ENCODE measurements around the gene DUS2.
"Not testable (repeated sequence)": the region's sequence is repeated elsewhere in the genome, so short reads cannot be mapped to it uniquely, and the experiment has no call there.

Gene DUS2

GRCh38 chr16:67998779-67999688, 24.1 kb upstream of the DUS2 start, which contains the start of gene DPEP2:
Gene DPEP2 (minus strand): TSS chr16:67999484. CDS start chr16:67993212, 6,272 bp downstream.
- DNase-seq: not testable (repeated sequence)

GRCh38 chr16:67999985-68000384, 23.1 kb upstream of the DUS2 start:
- no peak for DNase-seq

GRCh38 chr16:68000450-68000849, 22.6 kb upstream of the DUS2 start:
- DNase-seq: no peak

- DNase-seq: no peak
Measured at GRCh38 chr16:68003031-68003430, 20.1 kb upstream of the DUS2 start.

- no peak for DNase-seq
Measured at GRCh38 chr16:68005211-68005610, 17.9 kb upstream of the DUS2 start.

- DNase-seq: no peak
Measured at GRCh38 chr16:68005786-68006286, 17.2 kb upstream of the DUS2 start.

- no peak for DNase-seq
Measured at GRCh38 chr16:68009157-68009735, 13.8 kb upstream of the DUS2 start.

- not testable (repeated sequence) for DNase-seq
Measured at GRCh38 chr16:68009872-68010271, 13.2 kb upstream of the DUS2 start.

GRCh38 chr16:68013440-68013839, 9.6 kb upstream of the DUS2 start:
- no peak for DNase-seq

GRCh38 chr16:68015681-68016080, 7.4 kb upstream of the DUS2 start, which contains the start of gene DPEP2NB:
Gene DPEP2NB (minus strand): TSS chr16:68015911. CDS start chr16:68015770, 141 bp downstream.
- DNase-seq: no peak

- DNase-seq: no peak
Measured at GRCh38 chr16:68019167-68019680, 3.9 kb upstream of the DUS2 start.

GRCh38 chr16:68021490-68021889, 1.6 kb upstream of the DUS2 start:
- no peak for DNase-seq

GRCh38 chr16:68022278-68022727, 781 bp upstream of the DUS2 start:
- no peak for DNase-seq

GRCh38 chr16:68028996-68029395, 5.9 kb downstream of the DUS2 start:
- DNase-seq: no peak

GRCh38 chr16:68030108-68030507, 7.0 kb downstream of the DUS2 start:
- DNase-seq: not testable (repeated sequence)

- DNase-seq: no peak
Measured at GRCh38 chr16:68031951-68032350, 8.9 kb downstream of the DUS2 start.

GRCh38 chr16:68033101-68033500, 10.0 kb downstream of the DUS2 start:
- no peak for DNase-seq

GRCh38 chr16:68035227-68035626, 12.1 kb downstream of the DUS2 start:
- no peak for DNase-seq

GRCh38 chr16:68037841-68038597, 14.9 kb downstream of the DUS2 start:
- DNase-seq: no peak

- DNase-seq: peak; percentile 43
Measured at GRCh38 chr16:68040506-68041288, 17.6 kb downstream of the DUS2 start.

- DNase-seq: no peak
Measured at GRCh38 chr16:68041783-68042182, 18.7 kb downstream of the DUS2 start.

- no peak for DNase-seq
Measured at GRCh38 chr16:68046106-68046505, 23.0 kb downstream of the DUS2 start.

Data from NCI-H1092 (cell line).